ENCODE measurements around the gene NCKAP5. TPM values are rescaled to one million over a fixed set of nuclear protein-coding genes. Genes with fewer than 3 reads are reported as not detected.
"Not testable (repeated sequence)": the region's sequence is repeated elsewhere in the genome, so short reads cannot be mapped to it uniquely, and the experiment has no call there.

NCKAP5 gene
- total RNA-seq, 1 experiment from 2014 or later: 3.4 TPM

GRCh38 chr2:133241224-133241571 lies 327.1 kb downstream of the NCKAP5 start:
- no peak for DNase-seq (ENCODE audit: low read depth)
- in situ Hi-C loops (cut with HindIII; ENCODE audit: low pct_unique_long_range_greater_than_20kb, low sequenced_read_pairs): no loop called here

- in situ Hi-C loops (cut with HindIII; ENCODE audit: low pct_unique_long_range_greater_than_20kb, low sequenced_read_pairs): no loop called here
- DNase-seq (ENCODE audit: low read depth): no peak
Measured at GRCh38 chr2:133240491-133241223, 327.6 kb downstream of the NCKAP5 start.

- in situ Hi-C loops (cut with HindIII; ENCODE audit: low pct_unique_long_range_greater_than_20kb, low sequenced_read_pairs): no loop called here
- DNase-seq (ENCODE audit: low read depth): no peak
Measured at GRCh38 chr2:133235968-133236367, 332.3 kb downstream of the NCKAP5 start.

- no peak for DNase-seq (ENCODE audit: low read depth)
- in situ Hi-C loops (cut with HindIII; ENCODE audit: low pct_unique_long_range_greater_than_20kb, low sequenced_read_pairs): no loop called here
Measured at GRCh38 chr2:133232556-133232955, 335.7 kb downstream of the NCKAP5 start.

GRCh38 chr2:133231264-133231663 lies 337.0 kb downstream of the NCKAP5 start:
- no peak for DNase-seq (ENCODE audit: low read depth)
- in situ Hi-C loops (cut with HindIII; ENCODE audit: low pct_unique_long_range_greater_than_20kb, low sequenced_read_pairs): no loop called here

- in situ Hi-C loops (cut with HindIII; ENCODE audit: low pct_unique_long_range_greater_than_20kb, low sequenced_read_pairs): no loop called here
- DNase-seq (ENCODE audit: low read depth): no peak
Measured at GRCh38 chr2:133229974-133230373, 338.3 kb downstream of the NCKAP5 start.

- in situ Hi-C loops (cut with HindIII; ENCODE audit: low pct_unique_long_range_greater_than_20kb, low sequenced_read_pairs): no loop called here
Measured at GRCh38 chr2:133223226-133223625, 345.0 kb downstream of the NCKAP5 start.

GRCh38 chr2:133221398-133221797 lies 346.9 kb downstream of the NCKAP5 start:
- no peak for DNase-seq (ENCODE audit: low read depth)
- in situ Hi-C loops (cut with HindIII; ENCODE audit: low pct_unique_long_range_greater_than_20kb, low sequenced_read_pairs): no loop called here

More at GRCh38 chr2:133223226-133223625, 345.0 kb downstream of the NCKAP5 start:
- DNase-seq (ENCODE audit: low read depth): no peak

- no peak for DNase-seq (ENCODE audit: low read depth)
- in situ Hi-C loops (cut with HindIII; ENCODE audit: low pct_unique_long_range_greater_than_20kb, low sequenced_read_pairs): no loop called here
Measured at GRCh38 chr2:133218204-133218603, 350.1 kb downstream of the NCKAP5 start.

GRCh38 chr2:133215477-133215876 lies 352.8 kb downstream of the NCKAP5 start:
- in situ Hi-C loops (cut with HindIII; ENCODE audit: low pct_unique_long_range_greater_than_20kb, low sequenced_read_pairs): no loop called here
- no peak for DNase-seq (ENCODE audit: low read depth)

- in situ Hi-C loops (cut with HindIII; ENCODE audit: low pct_unique_long_range_greater_than_20kb, low sequenced_read_pairs): no loop called here
- DNase-seq (ENCODE audit: low read depth): peak; percentile 26
Measured at GRCh38 chr2:133213651-133214050, 354.6 kb downstream of the NCKAP5 start.

GRCh38 chr2:133209325-133209724 lies 358.9 kb downstream of the NCKAP5 start:
- in situ Hi-C loops (cut with HindIII; ENCODE audit: low pct_unique_long_range_greater_than_20kb, low sequenced_read_pairs): no loop called here
- no peak for DNase-seq (ENCODE audit: low read depth)

- in situ Hi-C loops (cut with HindIII; ENCODE audit: low pct_unique_long_range_greater_than_20kb, low sequenced_read_pairs); DNase-seq (ENCODE audit: low read depth): not testable (repeated sequence)
Measured at GRCh38 chr2:133206666-133207065, 361.6 kb downstream of the NCKAP5 start.

GRCh38 chr2:133204421-133204820 lies 363.8 kb downstream of the NCKAP5 start:
- no peak for DNase-seq (ENCODE audit: low read depth)

GRCh38 chr2:133200684-133201421 lies 367.4 kb downstream of the NCKAP5 start:
- peak; percentile 73 for DNase-seq (ENCODE audit: low read depth)
- in situ Hi-C loops (cut with HindIII; ENCODE audit: low pct_unique_long_range_greater_than_20kb, low sequenced_read_pairs): no loop called here

More at GRCh38 chr2:133204421-133204820, 363.8 kb downstream of the NCKAP5 start:
- in situ Hi-C loops (cut with HindIII; ENCODE audit: low pct_unique_long_range_greater_than_20kb, low sequenced_read_pairs): no loop called here

GRCh38 chr2:133198678-133199077 lies 369.6 kb downstream of the NCKAP5 start:
- DNase-seq (ENCODE audit: low read depth): no peak
- in situ Hi-C loops (cut with HindIII; ENCODE audit: low pct_unique_long_range_greater_than_20kb, low sequenced_read_pairs): no loop called here

- in situ Hi-C loops (cut with HindIII; ENCODE audit: low pct_unique_long_range_greater_than_20kb, low sequenced_read_pairs): no loop called here
- no peak for DNase-seq (ENCODE audit: low read depth)
Measured at GRCh38 chr2:133197156-133197555, 371.1 kb downstream of the NCKAP5 start.

- in situ Hi-C loops (cut with HindIII; ENCODE audit: low pct_unique_long_range_greater_than_20kb, low sequenced_read_pairs): no loop called here
Measured at GRCh38 chr2:133194777-133195335, 373.4 kb downstream of the NCKAP5 start.

GRCh38 chr2:133194362-133194655 lies 374.0 kb downstream of the NCKAP5 start:
- DNase-seq (ENCODE audit: low read depth): no peak
- in situ Hi-C loops (cut with HindIII; ENCODE audit: low pct_unique_long_range_greater_than_20kb, low sequenced_read_pairs): no loop called here

More at GRCh38 chr2:133194777-133195335, 373.4 kb downstream of the NCKAP5 start:
- DNase-seq (ENCODE audit: low read depth): peak; percentile 38

All from Caki2 (cell line).